ENCODE data around the gene NCEH1.

- TF ChIP-seq CTCF (IDR thresholded peaks at IDR 0.05): peak; percentile 36 to 65 (median 57)
- peak; percentile 60 for TF ChIP-seq POLR2AphosphoS5 (IDR thresholded peaks at IDR 0.05)
- TF ChIP-seq POLR2A (IDR thresholded peaks at IDR 0.05): no peak
Measured at GRCh38 chr3:172622916-172623700, 87.8 kb downstream of the NCEH1 start.

Measured in prostate gland (tissue), 2 donors.